Neural progenitor cell (in vitro differentiated cells): ENCODE data around the gene ERC1. TPM values are rescaled to one million over a fixed set of nuclear protein-coding genes. Genes with fewer than 3 reads are reported as not detected.

ENCODE experiments used
- DNase-seq: peaks from one replicate; pipeline ENCODE4 v3.0.0-alpha.2; 2016; ENCODE audit warnings: low spot score
- H2AFZ ChIP-seq: fragments of 200-600 bp; sonication (generic); replicated peaks from 2 replicates; pipeline ENCODE4 v1.6.1; 2016; ENCODE audit warnings: antibody characterized with exemption
- H3F3A ChIP-seq: fragments of 200-600 bp; sonication (generic); 2 replicates; pipeline ENCODE4 v1.6.1; 2016; ENCODE audit warnings: antibody characterized with exemption, low read depth
- H3K27ac ChIP-seq: fragments of 200-600 bp; sonication (generic); 2 replicates; pipeline ENCODE4 v1.5.1; 2016; ENCODE audit warnings: mild to moderate bottlenecking
- H3K27me3 ChIP-seq: fragments of 200-600 bp; sonication (generic); 2 replicates; pipeline ENCODE4 v1.6.1; 2016; ENCODE audit warnings: mild to moderate bottlenecking, moderate library complexity
- H3K36me3 ChIP-seq: fragments of 200-600 bp; sonication (generic); 2 replicates; pipeline ENCODE4 v1.5.1; 2016
- H3K4me1 ChIP-seq: fragments of 200-600 bp; sonication (generic); 2 replicates; pipeline ENCODE4 v1.6.1; 2016; ENCODE audit warnings: mixed run types
- H3K4me2 ChIP-seq: fragments of 200-600 bp; sonication (generic); 2 replicates; pipeline ENCODE4 v1.6.1; 2016
- H3K4me3 ChIP-seq: fragments of 200-600 bp; sonication (generic); 2 replicates; pipeline ENCODE4 v1.5.1; 2016
- H3K79me2 ChIP-seq: fragments of 200-600 bp; sonication (generic); 2 replicates; pipeline ENCODE4 v1.6.1; 2016; ENCODE audit warnings: low read depth
- H3K9ac ChIP-seq: fragments of 200-600 bp; sonication (generic); 2 replicates; pipeline ENCODE4 v1.6.1; 2016
- H3K9me3 ChIP-seq: fragments of 200-600 bp; sonication (generic); 2 replicates; pipeline ENCODE4 v1.5.1; 2016; ENCODE audit warnings: low read depth
- H4K20me1 ChIP-seq: fragments of 200-600 bp; sonication (generic); 2 replicates; pipeline ENCODE4 v1.6.1; 2016; ENCODE audit warnings: low read depth
- H3K27ac Mint-ChIP-seq: 3 replicates; pipeline ENCODE4 v1.8.0; 2021; ENCODE audit warnings: mixed read lengths
- H3K27me3 Mint-ChIP-seq: 2 replicates; pipeline ENCODE4 v1.8.0; 2022; ENCODE audit warnings: low read depth, mild to moderate bottlenecking, inconsistent platforms, moderate library complexity, mixed read lengths; ENCODE audit not compliant: insufficient read depth
- H3K36me3 Mint-ChIP-seq: 3 replicates; pipeline ENCODE4 v1.8.0; 2021; ENCODE audit warnings: mixed read lengths
- H3K4me1 Mint-ChIP-seq: 3 replicates; pipeline ENCODE4 v1.8.0; 2021; ENCODE audit warnings: mixed read lengths
- H3K4me3 Mint-ChIP-seq: 3 replicates; pipeline ENCODE4 v1.8.0; 2021; ENCODE audit warnings: mild to moderate bottlenecking, moderate library complexity, mixed read lengths
- H3K9me3 Mint-ChIP-seq: 3 replicates; pipeline ENCODE4 v1.8.0; 2020; ENCODE audit warnings: mixed read lengths
- CTCF ChIP-seq: fragments of 200-600 bp; sonication (generic); IDR thresholded peaks from 2 replicates; pipeline ENCODE4 v1.5.1; 2017; ENCODE audit warnings: antibody characterized with exemption, mild to moderate bottlenecking
- EZH2 ChIP-seq: fragments of 200-600 bp; sonication (generic); IDR thresholded peaks from 2 replicates; pipeline ENCODE4 v1.6.1; 2017; ENCODE audit warnings: antibody characterized with exemption, mild to moderate bottlenecking, moderate library complexity
- EZH2phosphoT487 ChIP-seq: fragments of 200-600 bp; sonication (generic); IDR thresholded peaks from 2 replicates; pipeline ENCODE4 v1.6.1; 2017; ENCODE audit warnings: antibody characterized with exemption
- total RNA-seq: library from RNA; depleted of rRNA; stranded (reverse); fragments of >200 nt; gene quantifications from 2 replicates; pipeline ENCODE4 v1.2.3, GENCODE V29; 2015; ENCODE audit warnings: low replicate concordance

ERC1 gene
- total RNA-seq, 1 donor from 2014 or later: 27.5 TPM

- TF ChIP-seq CTCF (no peak), EZH2 (no peak), EZH2phosphoT487 (no peak)
- Mint-ChIP-seq H3K36me3 (no peaks in the 10 kb centered on the region), H3K27ac (no peak overlapping the region), H3K9me3 (no peaks in the 10 kb centered on the region), H3K4me1 (peaks cover 6% of the 10 kb centered on the region), H3K27me3 (peaks cover 2% of the 10 kb centered on the region), H3K4me3 (no peak overlapping the region)
- H3K9ac ChIP-seq: no peak overlapping the region
- DNase-seq: no peak
- H3K4me1 ChIP-seq: no peaks in the 10 kb centered on the region
- no peaks in the 10 kb centered on the region for H4K20me1 ChIP-seq
- no peaks in the 10 kb centered on the region for H3K27me3 ChIP-seq
- no peaks in the 10 kb centered on the region for H3K9me3 ChIP-seq
- H3K27ac ChIP-seq: no peak overlapping the region
- no peak overlapping the region for H3K4me3 ChIP-seq
- no peaks in the 10 kb centered on the region for H3K36me3 ChIP-seq
- H2AFZ ChIP-seq: no peak overlapping the region
- no peak overlapping the region for H3K4me2 ChIP-seq
- H3F3A ChIP-seq: no peaks in the 10 kb centered on the region
- H3K79me2 ChIP-seq: no peaks in the 10 kb centered on the region
Measured at GRCh38 chr12:1356285-1356684, 365.3 kb downstream of the ERC1 start.

- Histone ChIP-seq H3K9ac (no peak overlapping the region), H3F3A (no peaks in the 10 kb centered on the region), H3K27ac (no peak overlapping the region), H3K36me3 (no peaks in the 10 kb centered on the region), H4K20me1 (no peaks in the 10 kb centered on the region), H3K9me3 (no peaks in the 10 kb centered on the region), H3K4me3 (no peak overlapping the region), H3K27me3 (no peaks in the 10 kb centered on the region), H3K79me2 (no peaks in the 10 kb centered on the region), H2AFZ (no peak overlapping the region), H3K4me1 (no peaks in the 10 kb centered on the region), H3K4me2 (no peak overlapping the region)
- TF ChIP-seq EZH2 (no peak), EZH2phosphoT487 (no peak), CTCF (no peak)
- no peaks in the 10 kb centered on the region for H3K9me3 Mint-ChIP-seq
- no peak overlapping the region for H3K4me3 Mint-ChIP-seq
- peaks cover 2% of the 10 kb centered on the region for H3K27me3 Mint-ChIP-seq
- H3K36me3 Mint-ChIP-seq: no peaks in the 10 kb centered on the region
- H3K4me1 Mint-ChIP-seq: peaks cover 6% of the 10 kb centered on the region
- H3K27ac Mint-ChIP-seq: peak overlapping the region; percentile 17
- DNase-seq: no peak
Measured at GRCh38 chr12:1357171-1357570, 366.1 kb downstream of the ERC1 start.

- no peaks in the 10 kb centered on the region for H3K9me3 Mint-ChIP-seq
- no peak overlapping the region for H3K27ac ChIP-seq
- no peaks in the 10 kb centered on the region for H3K36me3 Mint-ChIP-seq
- H3K4me2 ChIP-seq: no peak overlapping the region
- H3K27ac Mint-ChIP-seq: no peak overlapping the region
- no peaks in the 10 kb centered on the region for H3F3A ChIP-seq
- H3K27me3 Mint-ChIP-seq: peaks cover 2% of the 10 kb centered on the region
- no peaks in the 10 kb centered on the region for H3K79me2 ChIP-seq
- H3K9ac ChIP-seq: no peak overlapping the region
- TF ChIP-seq EZH2 (no peak), EZH2phosphoT487 (no peak), CTCF (no peak)
- no peak overlapping the region for H3K4me3 ChIP-seq
- H3K4me3 Mint-ChIP-seq: no peak overlapping the region
- H3K27me3 ChIP-seq: no peaks in the 10 kb centered on the region
- H3K4me1 Mint-ChIP-seq: peaks cover 10% of the 10 kb centered on the region
- H3K4me1 ChIP-seq: no peaks in the 10 kb centered on the region
- H2AFZ ChIP-seq: no peak overlapping the region
- H4K20me1 ChIP-seq: no peaks in the 10 kb centered on the region
- no peaks in the 10 kb centered on the region for H3K9me3 ChIP-seq
- H3K36me3 ChIP-seq: no peaks in the 10 kb centered on the region
- no peak for DNase-seq
Measured at GRCh38 chr12:1357711-1358110, 366.7 kb downstream of the ERC1 start.
